Bone marrow (tissue), 2 donors: ENCODE measurements around the gene CUEDC1.
A peak's percentile ranks its signal among the peaks of the same experiment; 100 is the strongest.

Source experiments
- DNase-seq, 2 donors: peaks; one replicate each; lab custom pipeline; 2025; lab: John Stamatoyannopoulos, UW

Gene CUEDC1

DNA sequence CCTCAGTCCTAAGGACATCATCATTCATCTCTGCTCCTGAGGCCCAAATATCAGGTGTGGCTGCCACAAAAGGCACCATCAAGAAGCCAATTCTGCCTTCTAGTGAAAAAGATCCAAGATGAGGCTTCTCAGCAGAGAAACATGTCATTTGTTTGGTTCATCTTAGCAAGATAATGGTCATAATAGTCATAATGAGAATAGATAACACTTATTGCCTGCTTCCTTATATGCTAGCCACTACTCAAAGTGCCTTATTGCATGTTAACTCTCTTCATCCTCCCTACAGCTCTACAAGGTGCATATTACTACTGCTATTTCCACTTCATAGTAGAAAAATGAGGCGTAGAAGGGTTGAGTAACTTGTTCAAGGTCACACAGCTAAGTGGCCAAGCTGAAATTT lies 60.4 kb downstream of the CUEDC1 start:
- no peak for DNase-seq

DNA sequence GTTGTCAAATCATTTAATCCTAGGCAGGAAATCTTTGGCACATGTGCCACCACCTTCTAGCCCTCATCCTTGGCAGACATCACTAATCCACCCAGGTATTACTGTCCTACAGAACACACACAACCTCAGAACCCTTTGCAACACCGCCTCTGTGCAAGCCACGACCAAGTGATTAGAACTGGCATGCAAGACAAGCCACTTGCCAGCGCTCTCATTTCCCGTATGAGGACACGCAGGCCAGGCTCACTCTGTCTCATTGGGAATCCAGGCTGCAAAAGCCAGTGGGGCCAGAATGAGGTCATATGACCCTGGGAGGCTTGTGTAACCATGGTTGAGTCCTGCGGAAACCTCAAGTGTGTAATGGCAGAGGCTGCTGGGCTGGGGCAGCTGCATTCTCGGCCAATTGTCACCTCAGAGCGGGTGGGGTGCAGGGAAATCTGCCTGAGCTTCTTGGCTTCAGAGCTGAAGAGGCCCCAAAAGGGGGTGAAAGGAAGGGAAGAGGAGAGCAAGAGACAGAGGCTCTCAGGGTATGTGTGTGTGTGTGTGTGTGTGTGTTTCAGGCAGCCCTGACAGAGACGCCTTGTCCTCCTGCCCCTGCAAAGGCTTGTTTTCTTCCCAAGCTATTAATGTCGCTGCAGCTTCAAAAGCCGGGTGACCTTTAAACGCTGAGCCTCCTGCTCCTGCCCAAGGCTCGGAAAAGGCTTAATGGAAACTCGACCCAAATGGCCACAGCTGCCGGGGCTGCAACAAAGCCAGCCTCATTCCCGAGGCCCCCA lies 62.2 kb downstream of the CUEDC1 start:
- peak; percentile 67 to 86 for DNase-seq

DNA sequence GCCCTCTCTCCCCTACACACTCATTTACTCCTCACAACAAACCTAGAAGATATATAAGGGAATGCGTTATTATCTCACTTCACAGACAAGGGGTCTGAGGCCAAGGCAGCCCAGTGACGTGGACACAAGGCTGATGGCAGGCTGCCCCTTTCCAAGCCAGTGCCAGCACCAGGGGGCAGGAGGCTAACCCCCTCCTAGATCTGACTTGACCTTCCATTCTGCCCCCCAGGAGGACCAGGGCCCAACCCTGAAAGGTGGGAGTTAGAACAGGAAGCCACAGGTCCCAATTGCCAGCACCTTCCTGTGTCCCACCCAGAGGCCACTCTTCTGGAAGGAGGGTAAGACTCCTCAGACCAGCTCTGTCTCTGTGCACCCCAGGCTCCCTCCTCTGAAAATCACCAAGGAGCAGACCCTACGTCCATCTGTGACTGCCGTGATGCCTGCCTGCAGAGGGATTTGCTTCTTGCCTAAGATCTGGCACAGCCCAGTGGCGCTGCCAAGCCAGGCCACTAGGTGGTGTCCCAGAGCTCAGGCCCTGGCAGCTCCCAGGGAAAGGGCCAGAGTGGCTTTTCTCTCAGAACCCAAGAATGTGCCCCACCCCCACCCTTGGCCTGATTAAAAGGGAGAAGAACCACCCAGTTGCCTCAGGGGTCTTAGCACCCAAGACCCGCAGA lies 62.9 kb downstream of the CUEDC1 start:
- DNase-seq = peak; percentile 45 to 67

DNA sequence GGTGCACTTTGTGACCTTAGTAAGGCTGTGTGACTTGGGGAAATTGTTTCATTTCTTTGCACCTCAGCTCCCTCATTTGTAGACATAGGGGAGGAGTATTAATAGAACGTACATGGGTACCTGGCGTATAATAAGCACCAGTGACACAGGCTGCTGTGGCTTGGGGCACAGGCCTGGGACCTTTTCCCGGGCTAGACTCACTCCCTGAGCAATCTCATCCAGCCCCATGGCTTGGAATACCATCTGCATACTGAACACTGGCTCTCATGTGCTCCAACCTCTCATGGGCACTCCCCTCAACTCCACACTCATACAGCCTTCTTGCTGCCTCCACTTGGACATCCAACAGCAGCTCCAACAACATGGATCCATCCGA lies 64.4 kb downstream of the CUEDC1 start:
- DNase-seq = no peak

DNA sequence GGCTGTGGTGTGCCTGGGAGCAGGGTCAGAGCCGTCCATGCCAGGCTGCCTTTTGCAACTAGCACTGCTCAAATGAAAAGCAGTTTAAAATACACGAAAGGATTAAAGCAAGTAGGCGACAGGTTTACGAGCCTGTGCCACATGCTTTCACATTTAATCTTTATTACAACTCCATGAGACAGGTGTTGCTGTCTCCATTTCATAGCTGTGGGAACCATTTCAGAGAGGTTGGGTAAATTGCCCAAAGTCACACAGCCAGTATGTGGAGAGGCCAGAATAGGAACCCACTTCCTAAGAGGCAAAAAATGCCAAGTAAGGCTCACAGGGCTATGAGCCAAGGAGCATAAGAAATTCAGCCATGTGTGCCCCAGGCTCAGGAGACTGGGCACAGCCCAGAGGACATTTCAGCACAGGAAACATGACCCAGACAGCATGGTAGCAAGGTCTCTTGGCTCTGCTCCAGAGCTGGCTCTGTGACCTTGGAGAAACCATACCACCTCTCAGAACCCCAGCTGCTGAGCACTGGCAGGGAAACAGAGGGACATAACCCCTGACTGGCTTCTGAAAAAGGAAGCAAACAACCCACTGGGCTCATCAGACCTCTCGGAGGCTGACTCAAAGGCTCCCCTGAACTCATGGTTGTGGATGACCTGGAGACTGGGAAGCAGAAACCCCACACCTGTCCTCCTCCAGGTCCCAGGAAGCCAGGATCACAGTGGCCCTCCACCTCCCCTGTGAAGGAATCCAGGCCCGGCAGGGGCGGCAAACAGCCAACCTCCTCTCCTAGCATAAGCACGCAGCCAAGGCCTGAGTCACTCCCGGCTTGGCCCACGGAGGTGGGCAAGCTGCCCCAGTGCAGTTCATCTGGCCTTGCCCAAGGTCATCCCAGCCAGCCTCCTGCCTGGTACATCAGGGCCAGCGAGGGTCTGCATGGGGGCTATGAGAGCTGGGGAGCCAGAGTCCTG lies 65.0 kb downstream of the CUEDC1 start:
- DNase-seq = no peak

DNA sequence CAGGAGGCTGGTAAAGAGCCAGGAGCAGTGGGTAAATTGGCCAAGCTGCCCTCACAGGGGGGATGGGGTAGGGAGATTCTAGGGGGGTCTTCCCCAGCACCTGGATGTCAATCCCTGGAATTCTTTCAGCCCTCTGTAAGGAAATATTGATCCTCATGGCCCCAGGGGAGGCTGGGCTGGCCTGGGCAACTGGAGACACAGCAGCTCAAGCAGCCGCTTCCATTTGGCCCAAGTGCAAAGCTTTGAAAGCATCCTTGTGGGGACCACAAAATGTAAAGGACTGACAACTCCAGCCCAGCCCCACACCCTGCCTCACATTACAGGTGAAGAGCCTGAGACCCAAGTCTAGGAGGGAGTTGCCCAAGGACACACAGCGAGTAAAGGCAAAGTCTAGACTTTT lies 66.0 kb downstream of the CUEDC1 start:
- no peak for DNase-seq

DNA sequence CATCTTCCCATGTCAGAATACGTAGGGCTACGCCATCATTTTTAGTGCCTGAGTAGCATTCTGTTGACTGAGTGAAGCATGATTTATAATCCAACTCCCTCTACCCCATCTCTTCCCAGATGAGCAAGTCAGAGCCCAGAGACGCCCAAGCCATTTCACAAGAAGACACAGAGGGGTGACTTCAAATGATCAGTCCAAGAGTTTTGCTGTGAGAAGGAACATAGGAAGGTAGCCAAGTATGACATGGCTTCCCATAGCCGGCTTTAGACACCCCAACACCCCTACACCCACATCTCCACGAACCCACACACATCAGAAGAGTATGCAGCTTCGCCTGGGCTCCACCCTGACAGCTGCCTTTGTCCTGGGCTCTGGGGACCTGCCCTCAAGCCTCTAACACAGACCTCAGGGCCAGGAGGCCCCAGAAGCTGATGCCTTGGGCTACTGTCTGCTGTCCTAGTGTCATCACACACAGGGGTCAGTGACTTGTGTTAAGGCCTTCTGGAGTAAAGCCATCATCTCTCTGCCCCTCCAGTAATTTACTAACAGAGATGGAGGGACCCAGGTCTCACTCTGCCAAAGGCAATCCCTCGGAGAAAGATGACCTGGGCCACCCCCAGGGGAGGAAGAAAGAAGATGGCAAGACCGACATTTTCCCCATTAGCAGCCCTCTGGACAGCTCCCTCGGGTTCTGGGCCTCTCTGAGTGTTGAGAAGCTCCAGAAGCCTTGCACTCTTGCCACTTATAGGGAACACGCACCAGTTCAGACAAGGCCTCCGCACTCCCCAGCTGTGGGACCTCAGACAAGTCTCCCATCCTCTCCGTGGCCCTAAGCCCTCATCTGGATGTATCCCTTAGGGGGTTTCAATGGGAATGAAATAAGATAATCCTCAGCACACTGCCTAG lies 66.6 kb downstream of the CUEDC1 start:
- no peak for DNase-seq

DNA sequence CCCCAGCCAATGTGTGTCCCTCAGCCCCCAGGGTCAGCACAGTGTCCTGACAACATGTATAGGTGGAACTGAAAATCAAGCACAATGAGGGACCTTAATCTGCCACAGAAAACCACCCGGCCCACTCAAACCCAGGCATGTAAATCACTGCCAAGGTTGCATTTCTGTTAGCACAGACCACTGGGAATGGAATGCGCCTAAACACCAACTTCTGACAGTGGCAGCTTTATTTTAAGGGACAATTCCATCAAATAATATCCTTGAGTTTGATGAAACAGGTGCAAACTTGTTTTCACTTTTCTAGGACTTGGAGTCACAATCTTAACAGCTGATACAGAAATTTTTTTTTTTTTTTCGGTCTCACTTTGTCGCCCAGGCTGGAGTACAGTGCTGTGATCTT lies 68.1 kb downstream of the CUEDC1 start:
- DNase-seq = no peak

DNA sequence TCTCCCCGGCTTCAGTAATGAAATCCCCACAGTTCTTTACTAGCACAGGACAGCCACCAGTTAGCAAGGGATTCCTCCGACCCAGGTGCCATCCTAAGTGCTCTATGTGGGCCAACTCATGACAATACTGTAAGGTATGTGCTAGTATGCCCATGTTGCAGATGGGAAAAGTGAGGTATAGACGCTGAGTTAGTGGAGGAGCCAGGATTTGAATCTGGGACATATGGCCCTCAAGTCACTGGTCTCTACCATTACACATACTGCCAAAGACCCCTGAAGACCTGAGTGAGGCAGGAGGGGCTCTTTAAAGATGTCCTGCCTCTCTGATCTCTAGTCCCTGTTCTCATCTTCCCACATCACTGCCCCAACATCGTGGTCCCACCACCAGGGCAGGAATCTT lies 69.2 kb downstream of the CUEDC1 start:
- no peak for DNase-seq

DNA sequence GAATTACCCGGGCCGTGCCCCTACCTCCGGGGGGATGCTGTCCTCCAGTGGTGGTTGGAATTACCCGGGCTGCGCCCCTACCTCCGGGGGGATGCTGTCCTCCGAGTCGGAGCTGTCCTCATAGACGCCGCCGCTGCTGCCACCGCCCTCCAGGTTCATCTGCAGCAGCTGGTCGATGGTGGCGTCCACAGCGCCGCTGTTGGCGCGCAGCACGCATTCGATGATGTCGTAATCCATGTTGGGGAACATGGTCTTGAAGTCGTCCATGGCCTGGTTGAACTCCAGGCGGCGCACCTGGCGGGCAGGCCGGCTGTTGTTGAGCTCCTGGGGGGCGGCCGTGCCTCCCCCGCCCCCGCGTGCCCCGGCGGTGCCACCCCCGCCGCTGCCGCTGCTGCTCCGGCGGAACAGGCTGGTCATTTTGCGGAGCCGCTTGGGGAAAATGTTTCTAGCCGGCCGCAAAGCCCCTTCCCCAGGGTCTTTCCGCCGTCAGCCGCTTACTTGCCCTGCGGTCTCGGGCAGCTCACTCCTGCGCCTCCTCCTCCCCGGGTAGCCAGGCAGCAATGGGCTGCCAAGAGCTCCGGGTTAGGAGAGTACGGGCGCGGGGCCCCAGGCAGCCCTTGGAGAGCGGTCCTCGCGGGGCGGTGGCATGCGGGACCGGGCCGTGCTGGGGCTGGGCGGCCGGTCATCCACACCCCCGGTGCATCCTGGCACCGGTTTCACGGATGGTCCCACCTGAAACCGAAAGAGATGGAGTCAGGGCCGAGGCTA lies 69.9 kb downstream of the CUEDC1 start:
- DNase-seq = no peak

DNA sequence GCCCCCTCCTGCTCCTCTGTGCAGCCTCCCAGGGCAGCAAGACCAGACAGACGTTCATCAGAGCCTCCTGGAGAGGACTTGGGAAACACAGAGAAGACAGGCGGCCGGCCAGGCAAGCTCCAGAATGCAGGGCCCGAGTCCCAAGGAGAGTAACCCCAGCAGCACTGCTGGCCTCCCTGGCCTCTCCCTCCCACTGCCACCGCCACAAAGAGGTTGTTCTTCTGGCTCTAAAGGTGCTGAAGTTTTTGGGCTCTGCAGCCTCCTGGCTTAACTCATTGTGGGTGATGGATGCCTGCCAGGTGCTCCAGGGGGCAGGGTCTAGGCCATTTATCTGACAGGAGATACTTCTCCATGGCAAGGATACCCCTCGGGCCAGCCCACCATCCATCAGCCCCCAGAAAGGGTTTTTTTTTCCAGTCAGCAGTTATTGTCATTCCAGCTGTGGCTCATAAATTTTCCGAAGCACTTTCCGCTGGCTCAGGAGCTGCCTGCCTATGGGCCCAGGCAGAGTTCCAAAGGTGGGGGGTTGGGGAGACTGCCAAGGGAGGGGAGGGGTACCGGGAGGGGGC lies 73.3 kb downstream of the CUEDC1 start:
- no peak for DNase-seq

DNA sequence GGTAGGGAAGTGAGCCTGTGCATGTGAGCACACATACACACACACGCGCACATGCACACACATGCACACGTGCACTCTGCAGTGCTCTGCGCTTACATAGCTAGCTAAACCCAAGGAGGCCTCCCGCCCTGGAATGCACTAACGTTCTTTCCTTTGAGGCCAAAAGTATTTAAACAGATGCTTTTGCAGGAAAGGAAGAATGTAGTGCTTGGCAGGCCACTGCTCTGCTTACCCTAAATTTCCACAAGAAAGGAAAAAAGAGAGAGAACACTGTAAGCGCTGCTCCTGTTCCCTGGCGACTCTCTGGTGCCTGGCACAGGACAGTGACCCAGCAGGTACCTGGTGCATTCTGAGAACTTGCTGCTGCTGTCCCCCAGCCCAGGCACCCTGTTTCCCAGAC lies 74.1 kb downstream of the CUEDC1 start:
- DNase-seq = no peak

DNA sequence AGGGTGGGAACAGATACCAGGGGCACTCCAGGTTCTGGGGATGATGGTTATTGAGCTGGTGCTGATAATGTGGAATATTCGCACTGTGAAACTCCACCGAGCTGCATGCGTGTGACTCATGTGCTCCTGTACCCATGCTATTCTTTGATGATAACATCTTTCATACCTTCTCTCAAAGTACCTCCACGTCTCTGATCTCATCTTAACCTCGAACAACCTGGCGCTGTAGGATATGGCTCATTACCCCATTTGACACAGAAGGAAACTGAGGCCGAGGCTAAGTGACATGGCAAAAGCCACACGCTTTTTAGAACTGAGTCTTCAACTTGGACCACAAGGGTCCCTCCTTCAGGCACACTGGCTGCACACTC lies 75.1 kb downstream of the CUEDC1 start:
- no peak for DNase-seq

DNA sequence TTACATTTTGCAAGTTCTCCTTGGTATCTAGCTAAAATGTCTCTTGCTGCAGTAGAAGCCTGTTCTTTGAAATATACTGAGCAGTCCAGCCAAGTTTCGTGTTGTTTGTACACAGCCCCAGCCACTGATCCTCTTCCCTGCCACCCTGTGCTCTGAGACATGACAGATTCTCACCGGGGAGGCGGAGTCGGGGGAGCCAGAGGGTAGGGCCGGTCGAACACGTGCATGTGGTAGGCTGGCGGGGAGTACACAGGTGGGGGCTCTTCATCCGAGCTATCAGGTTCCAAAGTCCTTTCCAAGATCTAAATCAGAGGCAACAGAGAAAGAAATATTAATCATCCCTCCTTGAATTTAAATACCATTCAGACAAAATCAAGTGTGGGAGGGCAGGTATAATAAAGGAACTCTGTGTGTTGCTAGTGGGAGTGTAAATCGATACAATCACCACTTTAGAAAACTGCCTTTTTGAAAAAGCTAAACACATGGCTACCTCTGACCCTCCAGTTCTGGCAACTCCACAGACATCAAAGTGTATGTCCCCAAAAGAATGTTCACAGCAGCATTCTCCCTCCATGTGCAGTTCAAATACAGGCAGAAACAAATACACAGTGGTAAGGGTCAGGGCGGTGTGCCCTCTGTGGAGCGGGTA lies 75.7 kb downstream of the CUEDC1 start:
- no peak for DNase-seq

DNA sequence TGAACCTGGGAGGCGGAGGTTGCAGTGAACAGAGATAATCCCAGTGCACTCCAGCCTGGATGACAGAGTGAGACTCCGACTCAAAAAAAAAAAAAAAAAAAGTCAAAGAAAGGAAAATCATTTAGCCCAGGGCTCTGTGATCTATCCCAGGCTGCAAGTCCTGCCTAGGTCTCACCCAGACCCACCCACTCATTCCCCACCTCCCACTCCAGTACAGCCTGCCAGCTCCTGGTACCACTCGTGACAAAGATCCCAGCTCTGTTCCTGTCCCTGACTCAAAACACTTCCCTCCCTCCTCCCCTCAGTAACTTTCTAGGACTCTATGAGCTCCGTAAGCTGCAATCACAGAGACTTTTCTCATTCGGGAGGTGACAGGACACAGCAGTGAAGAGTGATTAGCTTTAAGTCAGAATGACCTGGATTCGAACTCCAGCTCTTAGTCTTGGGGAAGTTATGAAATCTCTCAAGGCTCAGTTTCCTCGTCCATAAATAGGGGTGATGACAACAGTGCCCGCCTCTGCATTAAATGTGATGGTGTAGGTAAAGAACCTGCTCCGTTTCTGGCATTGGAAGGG lies 77.3 kb downstream of the CUEDC1 start:
- DNase-seq = no peak

DNA sequence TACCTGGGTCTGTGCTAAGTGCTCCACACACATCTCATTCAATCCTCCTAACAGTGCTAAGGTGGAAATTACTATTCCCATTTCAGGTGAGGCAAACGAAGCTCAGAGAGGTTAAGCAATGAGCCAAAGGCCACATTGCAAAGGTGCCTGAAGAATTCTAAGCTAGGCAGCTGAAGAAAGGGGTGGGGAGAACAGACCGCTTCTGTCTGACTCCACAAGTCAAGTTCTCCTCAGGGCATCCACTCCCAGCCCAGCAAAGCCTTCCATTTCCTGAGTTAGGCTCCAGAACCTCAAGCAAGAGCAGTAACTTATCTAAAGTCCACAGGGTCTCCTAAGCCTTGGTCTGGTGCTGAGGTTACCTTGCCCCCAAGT lies 78.4 kb downstream of the CUEDC1 start:
- DNase-seq = no peak

DNA sequence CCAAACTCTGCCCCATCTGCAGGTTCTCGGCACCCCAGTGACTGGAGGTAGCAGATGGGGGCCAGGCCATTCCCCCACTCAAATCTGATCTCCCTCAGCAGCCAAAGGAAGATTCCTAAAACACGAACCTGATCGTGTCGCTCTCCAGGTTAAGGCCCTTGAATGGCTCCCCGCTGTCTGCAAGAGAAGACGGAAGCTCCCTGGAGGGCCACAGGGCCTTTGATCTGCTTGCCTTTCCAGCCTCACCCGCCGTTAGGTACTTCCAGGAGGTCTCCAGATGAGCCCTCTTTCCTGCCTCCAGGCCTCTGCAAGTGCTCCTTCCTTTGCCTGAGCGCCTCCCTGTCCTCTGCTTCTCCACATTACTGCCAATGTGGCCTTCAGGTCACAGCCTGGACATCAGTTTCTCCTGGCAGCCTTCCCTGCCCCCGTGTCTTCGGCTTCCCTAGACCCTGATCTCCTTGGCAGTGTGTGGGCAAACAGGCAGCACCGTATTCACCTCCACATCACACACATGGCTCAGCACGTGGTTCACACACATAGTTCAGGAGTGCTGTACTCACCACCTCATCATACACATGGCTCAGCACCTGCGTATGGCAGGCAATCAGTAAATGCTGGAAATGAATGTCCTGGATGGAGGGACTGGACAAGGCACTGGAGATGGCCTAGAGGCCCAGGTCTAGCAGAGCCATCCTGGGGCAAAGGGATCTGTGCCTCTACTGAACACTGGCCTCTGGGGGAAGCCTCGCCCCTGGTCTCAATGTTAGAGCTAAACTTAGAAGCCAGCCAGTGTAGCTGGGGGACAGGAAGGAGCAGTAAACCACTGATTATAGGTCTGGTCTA lies 79.0 kb downstream of the CUEDC1 start:
- DNase-seq = no peak

DNA sequence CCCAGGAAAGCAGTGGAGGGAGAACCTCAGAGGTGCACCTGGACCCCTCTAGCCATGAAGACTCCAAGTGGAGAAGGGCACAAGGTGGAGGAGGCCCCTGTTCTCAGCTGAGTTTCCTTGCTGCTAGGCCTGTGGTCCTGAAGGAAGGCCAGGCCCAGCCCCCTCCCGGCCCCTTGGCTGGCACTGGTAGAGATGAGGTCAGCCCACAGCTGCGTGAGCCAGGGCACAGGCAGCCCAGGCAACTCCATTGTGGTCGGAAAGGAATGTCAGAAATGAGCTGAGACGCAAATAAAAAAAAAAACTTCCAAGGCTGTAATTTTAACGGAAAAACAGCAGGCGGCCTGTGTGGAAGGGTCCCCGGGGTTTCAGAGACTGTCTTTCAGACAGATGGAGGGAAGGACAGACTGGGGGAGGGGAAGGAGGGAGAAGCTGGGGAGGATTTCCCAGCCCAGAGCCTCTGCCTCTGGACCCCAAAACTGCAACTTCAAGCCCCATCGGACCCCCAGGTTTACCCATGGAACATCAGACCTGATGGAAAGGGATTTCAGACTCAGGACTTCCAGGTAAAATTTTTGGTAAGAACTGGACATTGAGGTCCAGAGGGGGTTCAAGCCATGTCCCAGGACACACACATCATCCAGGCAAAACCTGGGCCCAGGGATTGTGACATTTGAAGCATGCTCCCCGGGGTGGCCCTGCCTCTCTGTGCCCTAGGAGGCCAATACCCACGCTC lies 79.8 kb downstream of the CUEDC1 start:
- no peak for DNase-seq
